ENCODE measurements around the gene GAS2L1. TPM values are rescaled to one million over a fixed set of nuclear protein-coding genes. Genes with fewer than 3 reads are reported as not detected.
A peak's percentile ranks its signal among the peaks of the same experiment; 100 is the strongest.

The GAS2L1 gene
- total and polyA plus RNA-seq, 8 donors: 4.4 to 81.1 (median 27.3) TPM

GRCh38 chr22:29314537-29315285 is 8.3 kb downstream of the GAS2L1 start:
- Histone ChIP-seq H3K4me3 (peak overlapping the region; percentile 29 to 49 (median 42)), H3K27me3 (peaks cover 15 to 45% (median 40%) of the 10 kb centered on the region in 3 donors), H3K36me3 (no peaks in the 10 kb centered on the region), H3K9me3 (no peaks in the 10 kb centered on the region), H3K27ac (no peak overlapping the region), H3K4me1 (peaks cover 49 to 60% (median 57%) of the 10 kb centered on the region in 4 donors)
- TF ChIP-seq CTCF (IDR thresholded peaks at IDR 0.05) (no peak), EP300 (IDR thresholded peaks at IDR 0.05) (no peak), POLR2A (IDR thresholded peaks at IDR 0.05) (no peak), POLR2AphosphoS5 (IDR thresholded peaks at IDR 0.05) (no peak)
- intact Hi-C loops (cut with DNase I; ENCODE audit: low total_unique reads): no loop called here
- WGBS, 5 donors: 3 to 6% (median 4%) methylated on average over 32 to 69 of the region's 69 CpGs
- peak in 1 of 2 donors; percentile 47 for DNase-seq

- Histone ChIP-seq H3K27ac (no peak within 1 kb of the TSS), H3K4me1 (peaks cover 43 to 52% (median 49%) of the 10 kb centered on the region in 4 donors), H3K36me3 (no peaks in the 10 kb centered on the region), H3K9me3 (no peaks in the 10 kb centered on the region), H3K27me3 (peaks cover 15 to 45% (median 40%) of the 10 kb centered on the region in 3 donors), H3K4me3 (peak within 1 kb of the TSS; percentile 29 to 49 (median 42))
- no peak for TF ChIP-seq POLR2A (IDR thresholded peaks at IDR 0.05)
- TF ChIP-seq POLR2AphosphoS5 (IDR thresholded peaks at IDR 0.05): no peak
- TF ChIP-seq EP300 (IDR thresholded peaks at IDR 0.05): no peak
- no peak for TF ChIP-seq CTCF (IDR thresholded peaks at IDR 0.05)
- peak in 1 of 2 donors; percentile 70 for DNase-seq
- 4 to 24% (median 5%) methylated on average over 23 to 103 of the region's 103 CpGs for WGBS, 5 donors
- intact Hi-C loops (cut with DNase I; ENCODE audit: low total_unique reads): no loop called here
Measured at GRCh38 chr22:29315286-29316140, 9.1 kb downstream of the GAS2L1 start, which contains the start of gene RASL10A. Gene RASL10A, minus strand, starts transcription at chr22:29315697. Its CDS starts 451 bp downstream, at chr22:29315246.

- TF ChIP-seq CTCF (IDR thresholded peaks at IDR 0.05): no peak
- no peak for TF ChIP-seq POLR2AphosphoS5 (IDR thresholded peaks at IDR 0.05)
- no peak for TF ChIP-seq EP300 (IDR thresholded peaks at IDR 0.05)
- no peak for TF ChIP-seq POLR2A (IDR thresholded peaks at IDR 0.05)
- Histone ChIP-seq H3K36me3 (no peaks in the 10 kb centered on the region), H3K27me3 (peaks cover 15 to 45% (median 40%) of the 10 kb centered on the region in 3 donors), H3K9me3 (no peaks in the 10 kb centered on the region), H3K4me3 (no peak overlapping the region), H3K27ac (no peak overlapping the region), H3K4me1 (peaks cover 35 to 44% (median 41%) of the 10 kb centered on the region in 4 donors)
- 56 to 64% (median 61%) methylated on average over 17 to 18 of the region's 18 CpGs for WGBS, 5 donors
- no peak for DNase-seq
- intact Hi-C loops (cut with DNase I; ENCODE audit: low total_unique reads): no loop called here
Measured at GRCh38 chr22:29316141-29316828, 9.8 kb downstream of the GAS2L1 start.

All from stomach (tissue), 9 donors.